ENCODE results near the gene MC1R. TPM values are rescaled to one million over a fixed set of nuclear protein-coding genes. Genes with fewer than 3 reads are reported as not detected.

The MC1R gene
- total and polyA plus RNA-seq, 8 donors = 1.3 to 11.3 (median 2.9) TPM

DNA sequence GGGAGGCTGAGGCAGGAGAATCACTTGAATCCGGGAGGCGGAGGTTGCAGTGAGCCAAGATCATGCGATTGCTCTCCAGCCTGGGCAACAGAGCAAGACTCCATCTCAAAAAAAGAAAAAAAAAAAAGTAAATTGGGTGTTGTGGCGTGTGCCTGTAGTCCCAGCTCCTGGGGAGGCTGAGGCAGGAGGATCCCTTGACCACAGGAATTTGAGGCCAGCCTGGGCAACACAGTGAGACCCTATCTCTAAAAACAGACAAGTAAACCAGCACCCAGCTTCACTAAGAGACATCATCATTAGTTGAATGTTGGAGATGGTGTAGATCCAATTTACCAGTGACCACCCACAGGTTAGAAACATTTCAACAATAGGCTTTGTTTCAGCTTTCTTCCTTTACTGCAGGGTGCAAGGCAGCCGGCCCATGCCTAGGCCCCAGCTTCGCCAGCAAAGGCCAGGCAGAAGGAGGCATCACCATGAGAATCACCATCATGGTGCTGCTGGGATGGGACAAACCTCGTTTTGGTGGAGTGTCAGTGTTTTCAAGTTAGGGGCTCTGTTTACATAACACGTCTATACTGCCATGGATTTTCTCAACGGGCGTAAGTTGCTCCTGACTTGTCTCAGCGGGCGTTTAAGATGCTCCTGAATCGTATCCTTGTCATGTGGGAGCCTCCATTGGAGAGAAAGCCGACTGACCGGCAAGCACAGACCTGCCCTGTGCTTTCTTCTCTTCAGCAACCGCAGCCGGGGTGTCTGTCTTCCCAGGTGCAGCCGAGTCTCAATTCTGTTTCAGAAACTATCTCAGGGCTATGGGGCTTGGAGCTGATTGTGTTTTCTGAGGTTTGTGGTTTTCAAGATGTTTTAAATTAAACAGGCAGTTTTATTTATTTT, 37.9 kb upstream of the MC1R start:
- TF ChIP-seq POLR2A (IDR thresholded peaks at IDR 0.05) = no peak
- no peak for TF ChIP-seq EP300 (IDR thresholded peaks at IDR 0.05)
- no peak for TF ChIP-seq POLR2AphosphoS5 (IDR thresholded peaks at IDR 0.05)
- peaks cover 56 to 90% (median 82%) of the 10 kb centered on the region in 4 donors for H3K36me3 ChIP-seq
- intact Hi-C loops (cut with DNase I; ENCODE audit: low total_unique reads) = no loop called here
- no peak overlapping the region for H3K4me3 ChIP-seq
- H3K4me1 ChIP-seq = peaks cover 0 to 22% (median 9%) of the 10 kb centered on the region in 4 donors
- no peaks in the 10 kb centered on the region for H3K9me3 ChIP-seq
- no peak for DNase-seq
- WGBS, 5 donors = 84 to 89% (median 85%) methylated on average over 18 of the region's 18 CpGs
- H3K27ac ChIP-seq = no peak overlapping the region
- no peaks in the 10 kb centered on the region for H3K27me3 ChIP-seq

DNA sequence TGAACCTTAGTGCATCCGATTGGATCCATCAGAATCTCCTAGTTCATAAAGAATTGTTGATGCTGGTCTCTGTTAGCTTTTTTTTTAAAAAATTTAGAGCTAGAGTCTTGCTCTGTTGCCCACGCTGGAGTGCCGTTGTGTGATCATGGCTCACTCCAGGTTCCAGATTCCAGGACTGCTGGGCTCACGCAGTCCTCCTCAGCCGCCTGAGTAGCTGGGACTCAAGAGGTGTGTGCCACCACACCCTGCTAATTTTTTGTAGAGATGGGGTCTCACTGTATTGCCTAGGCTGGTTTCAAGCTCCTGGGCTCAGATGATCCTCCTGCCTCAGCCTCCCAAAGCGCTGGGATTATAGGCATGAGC, 37.3 kb upstream of the MC1R start:
- intact Hi-C loops (cut with DNase I; ENCODE audit: low total_unique reads) = no loop called here
- no peak for DNase-seq
- no peaks in the 10 kb centered on the region for H3K27me3 ChIP-seq
- H3K4me1 ChIP-seq = peaks cover 0 to 22% (median 6%) of the 10 kb centered on the region in 4 donors
- WGBS, 5 donors = 87 to 94% (median 89%) methylated on average over 6 of the region's 6 CpGs
- no peak overlapping the region for H3K4me3 ChIP-seq
- no peaks in the 10 kb centered on the region for H3K9me3 ChIP-seq
- no peak overlapping the region for H3K27ac ChIP-seq
- TF ChIP-seq EP300 (IDR thresholded peaks at IDR 0.05) (no peak), POLR2AphosphoS5 (IDR thresholded peaks at IDR 0.05) (no peak), POLR2A (IDR thresholded peaks at IDR 0.05) (no peak)
- TF ChIP-seq, protein P1, sequence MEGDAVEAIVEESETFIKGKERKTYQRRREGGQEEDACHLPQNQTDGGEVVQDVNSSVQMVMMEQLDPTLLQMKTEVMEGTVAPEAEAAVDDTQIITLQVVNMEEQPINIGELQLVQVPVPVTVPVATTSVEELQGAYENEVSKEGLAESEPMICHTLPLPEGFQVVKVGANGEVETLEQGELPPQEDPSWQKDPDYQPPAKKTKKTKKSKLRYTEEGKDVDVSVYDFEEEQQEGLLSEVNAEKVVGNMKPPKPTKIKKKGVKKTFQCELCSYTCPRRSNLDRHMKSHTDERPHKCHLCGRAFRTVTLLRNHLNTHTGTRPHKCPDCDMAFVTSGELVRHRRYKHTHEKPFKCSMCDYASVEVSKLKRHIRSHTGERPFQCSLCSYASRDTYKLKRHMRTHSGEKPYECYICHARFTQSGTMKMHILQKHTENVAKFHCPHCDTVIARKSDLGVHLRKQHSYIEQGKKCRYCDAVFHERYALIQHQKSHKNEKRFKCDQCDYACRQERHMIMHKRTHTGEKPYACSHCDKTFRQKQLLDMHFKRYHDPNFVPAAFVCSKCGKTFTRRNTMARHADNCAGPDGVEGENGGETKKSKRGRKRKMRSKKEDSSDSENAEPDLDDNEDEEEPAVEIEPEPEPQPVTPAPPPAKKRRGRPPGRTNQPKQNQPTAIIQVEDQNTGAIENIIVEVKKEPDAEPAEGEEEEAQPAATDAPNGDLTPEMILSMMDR (IDR thresholded peaks at IDR 0.05) = no peak
- peaks cover 61 to 90% (median 85%) of the 10 kb centered on the region in 4 donors for H3K36me3 ChIP-seq

DNA sequence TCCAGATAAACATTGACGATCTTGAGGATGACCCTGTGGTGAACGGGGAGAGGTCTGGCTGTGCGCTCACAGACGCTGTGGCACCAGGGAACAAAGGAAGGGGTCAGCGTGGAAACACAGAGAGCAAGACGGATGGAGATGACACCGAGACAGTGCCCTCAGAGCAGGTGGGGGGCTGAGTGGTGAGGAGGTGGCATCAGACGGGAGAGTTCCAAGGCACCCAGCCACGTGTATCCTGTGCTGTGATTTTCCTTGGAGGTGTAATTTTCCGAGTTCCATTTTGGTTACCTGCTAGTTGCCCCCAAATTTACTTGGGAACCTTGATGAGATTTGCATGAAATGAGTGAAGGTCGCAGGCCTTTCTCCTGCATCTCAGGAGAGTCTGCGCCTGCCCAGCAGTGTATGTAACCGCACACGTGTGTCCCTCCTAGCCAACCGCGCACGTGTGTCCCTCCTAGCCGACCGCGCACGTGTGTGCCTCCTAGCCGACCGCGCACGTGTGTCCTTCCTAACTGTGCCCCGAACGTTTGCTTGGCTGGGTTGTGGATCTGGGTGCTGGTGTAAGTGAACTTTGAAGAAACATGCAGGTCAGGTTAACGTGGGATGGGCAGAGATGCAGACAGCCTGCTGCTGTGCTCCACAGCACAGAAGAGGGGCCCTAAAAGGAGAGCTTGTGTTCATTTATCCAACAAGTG, 35.2 kb upstream of the MC1R start:
- H3K4me1 ChIP-seq = peaks cover 0 to 11% (median 4%) of the 10 kb centered on the region in 4 donors
- H3K9me3 ChIP-seq = no peaks in the 10 kb centered on the region
- H3K27ac ChIP-seq = no peak overlapping the region
- peaks cover 80 to 98% (median 97%) of the 10 kb centered on the region in 4 donors for H3K36me3 ChIP-seq
- no peak for DNase-seq
- TF ChIP-seq, protein P1 (IDR thresholded peaks at IDR 0.05) = no peak
- TF ChIP-seq EP300 (IDR thresholded peaks at IDR 0.05) (no peak), POLR2A (IDR thresholded peaks at IDR 0.05) (no peak), POLR2AphosphoS5 (IDR thresholded peaks at IDR 0.05) (no peak)
- H3K27me3 ChIP-seq = no peaks in the 10 kb centered on the region
- 90 to 92% (median 92%) methylated on average over 28 of the region's 28 CpGs for WGBS, 5 donors
- no peak overlapping the region for H3K4me3 ChIP-seq
- intact Hi-C loops (cut with DNase I; ENCODE audit: low total_unique reads) = no loop called here

DNA sequence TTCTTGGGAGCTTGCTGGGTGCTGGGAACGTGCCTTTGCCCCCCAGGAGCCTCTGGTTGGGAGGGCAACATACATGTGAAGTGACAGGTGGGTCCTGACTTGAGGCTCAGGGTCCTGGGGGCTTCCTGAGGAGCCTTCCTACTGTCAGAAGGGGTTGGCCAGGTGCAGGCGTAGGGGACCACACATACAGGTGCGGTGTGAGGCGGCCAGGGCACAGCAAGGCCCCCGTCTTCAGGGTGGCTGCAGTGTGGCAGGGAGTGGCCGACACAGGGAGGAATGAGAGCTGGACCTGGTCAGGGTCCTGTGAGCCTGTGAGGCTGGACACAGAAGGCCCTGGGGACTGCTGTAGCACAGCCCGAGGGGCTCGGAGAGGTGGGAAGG, 34.6 kb upstream of the MC1R start:
- Histone ChIP-seq H3K4me3 (no peak overlapping the region), H3K9me3 (no peaks in the 10 kb centered on the region), H3K27me3 (no peaks in the 10 kb centered on the region), H3K4me1 (peaks cover 0 to 11% (median 4%) of the 10 kb centered on the region in 4 donors), H3K27ac (no peak overlapping the region), H3K36me3 (peaks cover 78 to 98% (median 97%) of the 10 kb centered on the region in 4 donors)
- 93 to 98% (median 95%) methylated on average over 8 of the region's 8 CpGs for WGBS, 5 donors
- no peak for TF ChIP-seq POLR2AphosphoS5 (IDR thresholded peaks at IDR 0.05)
- intact Hi-C loops (cut with DNase I; ENCODE audit: low total_unique reads) = no loop called here
- no peak for DNase-seq

DNA sequence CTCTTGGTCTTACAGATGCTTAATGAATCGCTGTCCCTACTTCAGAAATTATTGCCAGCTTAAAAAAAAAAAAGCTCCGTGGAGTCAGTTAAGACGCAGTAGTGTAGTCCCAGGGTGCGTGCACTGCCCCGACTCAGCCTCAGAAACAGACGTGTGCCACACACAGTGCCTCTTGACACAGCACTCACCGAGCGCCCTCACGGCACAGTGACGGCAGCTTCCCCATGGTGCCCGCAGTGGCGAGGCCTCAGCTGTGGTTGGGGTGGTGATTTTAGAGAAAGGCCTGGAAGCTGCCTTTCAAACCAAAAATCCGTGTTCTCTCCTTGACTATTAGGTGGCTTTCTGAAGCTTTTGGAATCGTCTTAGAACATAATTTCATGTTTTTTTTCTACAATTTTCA, 31.4 kb upstream of the MC1R start:
- no peak overlapping the region for H3K4me3 ChIP-seq
- TF ChIP-seq POLR2AphosphoS5 (IDR thresholded peaks at IDR 0.05) (no peak), EP300 (IDR thresholded peaks at IDR 0.05) (no peak), POLR2A (IDR thresholded peaks at IDR 0.05) (no peak)
- TF ChIP-seq, protein P1 (IDR thresholded peaks at IDR 0.05) = no peak
- DNase-seq = no peak
- H3K4me1 ChIP-seq = no peaks in the 10 kb centered on the region
- H3K27ac ChIP-seq = no peak overlapping the region
- H3K9me3 ChIP-seq = no peaks in the 10 kb centered on the region
- intact Hi-C loops (cut with DNase I; ENCODE audit: low total_unique reads) = no loop called here
- H3K27me3 ChIP-seq = no peaks in the 10 kb centered on the region
- peaks cover 86 to 100% (median 100%) of the 10 kb centered on the region in 4 donors for H3K36me3 ChIP-seq
- 93 to 98% (median 96%) methylated on average over 14 of the region's 14 CpGs for WGBS, 5 donors

Data from stomach (tissue), 9 donors.